Femur (tissue), 1 donor: ENCODE data around the gene MACROH2A1.

Experiments
- DNase-seq: peaks from one replicate; pipeline ENCODE4 v3.0.0-alpha.2; 2017

The MACROH2A1 gene

GRCh38 chr5:135435467-135436330 is 36.7 kb upstream of the MACROH2A1 start:
- peak; percentile 25 for DNase-seq

DNA sequence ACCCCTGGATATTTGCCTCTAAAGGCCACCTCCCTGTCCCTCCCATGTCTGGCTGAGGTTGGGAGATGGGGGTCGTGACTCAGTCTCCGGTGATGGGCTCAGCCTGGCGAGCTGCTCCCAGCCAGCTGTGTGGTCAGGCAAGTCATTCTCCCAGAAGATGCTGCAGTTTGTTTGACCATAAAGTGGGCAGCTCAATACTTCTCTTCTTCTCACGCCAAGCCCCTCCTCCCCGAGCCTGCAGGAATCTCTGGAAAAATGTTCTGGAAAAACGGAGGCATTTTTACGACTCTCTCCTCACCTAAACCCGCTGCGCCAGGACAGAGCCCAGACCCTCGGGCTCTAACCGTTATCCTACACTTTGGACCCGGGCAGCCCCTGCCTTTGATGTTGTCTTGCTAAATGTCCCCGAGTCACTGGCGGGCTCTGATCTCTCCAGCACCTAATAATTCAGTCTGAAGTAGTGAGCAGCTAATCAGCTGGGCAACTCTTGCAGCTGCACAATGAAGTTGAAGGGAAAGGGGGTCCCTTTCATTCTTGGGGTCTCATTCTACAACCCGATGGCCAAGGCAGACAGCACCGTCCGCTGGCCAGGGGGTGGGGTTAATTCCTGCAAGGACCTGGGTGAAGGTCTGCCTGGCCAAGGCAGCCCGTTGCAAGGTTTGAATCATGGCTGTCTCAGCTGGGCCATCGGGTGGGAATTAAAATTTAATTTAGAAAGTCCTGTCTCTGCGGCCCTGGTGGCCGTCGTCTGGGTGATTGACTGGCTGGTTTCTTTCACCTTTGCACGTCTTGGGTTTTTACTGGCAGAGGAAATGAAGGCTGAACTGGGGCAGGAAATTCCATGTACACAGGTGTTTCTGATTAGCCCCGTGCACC is 35.8 kb upstream of the MACROH2A1 start:
- peak; percentile 30 for DNase-seq

GRCh38 chr5:135433681-135434426 is 34.8 kb upstream of the MACROH2A1 start:
- peak; percentile 45 for DNase-seq

DNA sequence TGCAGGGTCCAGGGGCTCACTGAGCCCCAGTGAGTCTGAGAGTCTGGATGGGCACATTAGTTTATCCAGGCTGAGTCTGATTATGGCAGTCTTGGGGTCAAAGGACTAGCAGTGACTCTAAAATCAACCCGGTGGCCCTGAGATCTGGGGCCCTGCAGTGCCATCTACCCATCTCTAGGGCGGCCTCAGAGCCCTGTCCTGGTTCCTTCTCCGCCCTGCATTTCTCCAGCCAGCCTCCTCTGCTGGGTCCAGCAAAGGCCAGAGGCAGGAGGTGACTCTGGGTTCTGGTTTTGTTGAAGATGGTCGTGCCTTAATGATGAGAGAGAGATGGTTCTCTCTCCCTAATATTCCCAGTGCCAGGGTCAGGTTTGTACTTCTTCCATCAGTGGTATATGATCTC is 33.1 kb upstream of the MACROH2A1 start:
- DNase-seq = no peak

- DNase-seq = no peak
Observed at GRCh38 chr5:135430135-135430437, 31.1 kb upstream of the MACROH2A1 start.

DNA sequence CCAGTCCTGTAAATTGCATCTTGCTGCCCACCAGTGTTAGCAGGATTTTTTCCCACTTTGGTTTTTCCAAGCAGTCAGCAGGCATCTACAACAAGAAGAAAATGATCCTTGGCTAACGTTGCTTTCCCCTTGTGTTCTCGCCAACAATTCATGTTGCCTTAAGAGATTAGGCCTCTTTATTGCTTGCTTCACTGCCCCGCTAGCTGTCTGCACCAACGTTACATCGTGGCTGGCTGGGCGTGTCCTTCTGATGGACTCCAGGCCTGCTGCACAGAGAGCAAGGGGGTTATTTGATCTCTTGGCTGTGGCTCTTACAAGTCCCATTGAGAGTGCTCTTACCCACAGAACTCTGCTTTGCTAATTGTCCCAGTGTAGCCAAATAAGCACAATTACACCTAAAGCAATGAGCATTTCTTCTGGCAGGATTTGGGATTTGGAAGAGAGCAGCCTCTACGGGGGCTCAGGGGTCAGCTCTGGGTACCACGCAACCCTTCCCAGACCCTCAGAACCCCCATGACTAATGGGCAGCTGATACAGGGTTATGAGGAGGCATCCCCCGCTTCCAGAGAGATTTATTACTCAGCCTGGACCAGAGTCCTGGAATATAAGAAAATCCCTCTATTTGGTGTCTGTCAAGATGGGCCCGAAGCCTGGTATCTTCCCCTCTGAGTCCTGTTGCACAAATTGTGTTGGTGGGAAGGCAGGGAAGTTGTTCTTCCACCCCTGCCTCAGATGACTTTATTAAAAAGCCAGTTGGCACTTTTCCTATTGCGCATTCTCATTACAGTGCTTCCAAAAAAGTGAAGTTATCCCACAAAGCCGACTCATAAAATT is 30.5 kb upstream of the MACROH2A1 start:
- peak; percentile 81 for DNase-seq

DNA sequence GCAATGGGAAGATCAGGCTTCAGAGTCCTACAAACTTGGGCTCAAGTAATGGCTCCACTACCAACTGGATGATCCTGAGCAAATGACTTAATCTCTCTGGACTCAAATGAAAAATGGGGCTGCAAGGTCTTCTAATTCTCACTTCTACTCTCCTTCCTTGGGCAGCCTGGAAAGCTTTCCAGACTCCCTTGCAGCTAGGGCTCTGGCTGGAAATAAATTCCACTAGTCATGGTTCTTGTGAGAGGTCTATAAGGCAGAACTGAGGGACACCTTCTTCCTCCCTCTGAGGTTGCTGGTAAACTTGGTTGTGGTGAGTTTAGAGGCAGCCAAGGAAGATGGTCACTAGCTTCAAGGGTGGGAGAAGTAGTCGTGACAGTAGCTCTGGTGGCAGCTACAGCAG is 29.6 kb upstream of the MACROH2A1 start:
- DNase-seq = no peak

DNA sequence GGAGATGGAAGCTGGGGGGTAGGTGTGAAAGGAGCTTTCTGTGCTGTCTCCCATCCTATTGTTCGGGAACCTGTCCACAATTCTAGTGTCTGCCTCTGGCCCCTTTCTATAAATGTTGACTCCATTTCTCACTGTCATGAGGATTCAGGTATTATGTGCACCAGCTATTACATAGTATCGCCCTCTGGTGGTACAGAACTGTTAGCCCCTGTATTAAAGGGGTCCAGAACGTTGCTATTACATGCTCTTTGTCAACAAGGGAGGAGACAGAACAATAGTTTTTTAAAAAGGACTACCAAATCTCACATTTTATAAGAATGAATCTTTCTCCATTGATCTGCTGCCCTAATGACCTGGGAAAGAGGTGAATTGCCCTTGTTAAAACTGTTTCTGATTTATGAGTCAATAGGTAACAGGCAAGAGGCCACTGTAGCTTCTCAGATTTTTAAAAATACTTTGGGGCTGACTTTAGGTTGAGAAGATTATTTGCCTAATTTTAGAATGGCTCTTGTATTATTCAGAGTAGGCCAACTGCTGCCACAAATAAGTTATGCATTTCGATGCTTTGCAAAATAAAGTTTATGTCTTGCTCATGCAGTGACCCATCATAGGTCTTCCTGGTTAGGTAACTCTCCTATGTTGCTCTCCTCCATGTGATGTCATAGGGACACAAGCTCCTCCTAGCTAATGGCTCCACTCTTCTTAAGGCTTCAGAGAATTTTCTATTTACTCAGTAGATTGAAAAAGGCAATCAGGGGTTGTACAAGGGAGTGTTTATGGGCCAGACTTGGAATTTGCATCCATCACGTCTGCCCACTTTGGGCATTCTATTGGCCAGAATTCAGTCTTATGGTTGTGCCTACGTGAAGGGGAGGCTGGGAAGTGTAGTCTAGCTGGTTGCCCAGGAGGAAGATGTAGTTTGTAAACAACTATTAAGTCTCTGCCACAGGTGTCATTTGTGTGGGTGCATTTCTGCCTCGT is 27.4 kb upstream of the MACROH2A1 start:
- no peak for DNase-seq

DNA sequence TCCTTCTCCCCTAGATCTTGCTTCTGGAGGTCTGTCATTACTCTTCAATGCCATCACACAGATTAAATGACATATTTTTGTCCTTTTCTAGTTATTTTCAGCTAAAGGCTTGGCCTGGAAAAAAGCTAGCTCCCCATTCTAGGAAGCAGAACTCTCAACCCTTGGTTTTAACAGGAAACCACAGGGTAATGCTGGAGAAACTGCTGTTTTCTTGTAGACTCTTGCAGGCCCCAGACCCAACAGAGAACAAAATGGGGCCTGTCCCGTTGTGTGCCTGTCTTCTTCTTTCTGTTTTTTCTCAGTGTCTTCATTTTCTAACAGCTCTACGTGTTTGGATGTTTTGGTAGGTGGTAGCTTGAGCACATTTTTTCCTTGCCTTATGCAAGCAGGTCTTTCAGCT is 26.6 kb upstream of the MACROH2A1 start:
- no peak for DNase-seq

DNA sequence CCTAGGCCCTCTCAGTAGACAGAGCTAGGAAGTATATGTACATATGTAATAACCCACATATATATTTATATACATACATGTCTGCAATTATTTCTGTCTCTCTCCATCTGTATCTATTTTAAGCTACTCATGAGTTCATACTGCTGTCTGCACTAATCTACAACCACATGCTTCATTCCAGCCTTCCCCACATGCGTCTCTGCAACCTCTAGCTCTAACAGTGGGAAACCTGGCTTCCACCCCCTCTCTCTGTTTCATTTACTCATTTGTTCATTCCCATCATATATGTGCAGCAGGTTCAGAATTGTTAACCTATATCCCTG is 24.8 kb upstream of the MACROH2A1 start:
- no peak for DNase-seq

DNA sequence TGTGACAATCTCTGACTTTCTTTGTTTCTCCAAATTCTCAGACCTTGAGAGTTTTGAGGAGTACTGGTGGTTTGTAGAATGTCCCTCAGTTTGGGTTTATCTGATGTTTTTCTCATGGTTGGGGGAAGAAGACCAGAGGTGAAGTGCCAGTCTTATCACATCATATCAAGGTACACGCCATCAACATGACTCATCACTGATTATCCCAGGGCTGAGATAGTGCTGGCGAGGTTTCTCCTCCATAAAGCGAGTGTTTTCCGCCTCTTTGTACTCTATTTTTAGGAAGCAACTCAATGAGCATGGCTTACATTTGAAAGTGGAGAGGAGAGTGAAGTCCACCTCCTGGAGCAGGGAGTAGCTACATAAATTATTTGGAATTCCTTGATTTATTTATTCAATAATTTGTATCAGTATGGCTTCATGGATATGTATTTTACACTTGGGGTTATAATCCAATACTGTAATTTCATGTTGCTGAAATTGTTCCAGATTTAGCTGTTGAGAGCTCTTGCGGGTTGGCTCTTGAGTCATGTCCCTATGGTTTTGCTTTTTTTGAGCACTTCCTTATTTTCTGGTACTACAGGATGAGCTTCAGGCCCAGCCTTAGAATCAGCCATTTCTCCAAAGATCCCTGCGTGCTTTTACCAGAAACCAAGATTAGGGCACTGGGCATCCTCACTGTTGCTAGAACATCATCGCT is 24.3 kb upstream of the MACROH2A1 start:
- DNase-seq = no peak

DNA sequence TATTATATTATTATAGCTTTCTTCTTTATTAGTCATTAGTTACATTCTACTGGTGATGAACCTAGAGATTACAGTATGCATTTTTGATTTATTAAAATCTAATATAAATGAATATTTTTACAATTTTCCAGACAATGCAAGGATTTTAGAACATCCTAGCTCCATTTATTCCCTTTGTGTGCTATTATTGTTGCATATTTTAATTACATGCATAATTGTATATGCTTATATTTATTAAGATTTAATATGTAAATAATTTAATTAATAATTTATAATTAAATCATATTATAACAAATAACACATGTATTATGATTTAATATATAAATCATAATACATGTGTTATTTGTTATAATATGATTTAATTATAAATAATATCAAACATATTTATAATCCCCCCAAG is 23.4 kb upstream of the MACROH2A1 start:
- DNase-seq = no peak

DNA sequence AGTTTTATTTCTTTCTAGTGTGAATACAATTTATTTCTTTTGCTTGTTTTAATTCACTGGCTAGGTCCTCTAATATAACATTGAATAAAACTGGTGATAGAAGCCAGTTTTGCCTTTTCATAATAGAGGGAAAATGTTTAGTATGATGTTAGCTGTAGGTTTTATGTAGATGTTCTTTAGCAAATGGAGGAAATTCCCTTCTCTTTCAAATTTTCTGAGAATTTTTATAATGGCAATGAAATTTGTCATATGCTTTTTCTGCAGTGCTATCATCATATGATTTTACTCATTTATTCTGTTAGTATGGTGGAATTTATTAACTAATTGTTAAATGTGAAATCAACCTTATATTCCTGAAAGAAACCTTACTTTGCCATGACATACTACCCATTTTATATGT is 18.1 kb upstream of the MACROH2A1 start:
- DNase-seq = no peak

DNA sequence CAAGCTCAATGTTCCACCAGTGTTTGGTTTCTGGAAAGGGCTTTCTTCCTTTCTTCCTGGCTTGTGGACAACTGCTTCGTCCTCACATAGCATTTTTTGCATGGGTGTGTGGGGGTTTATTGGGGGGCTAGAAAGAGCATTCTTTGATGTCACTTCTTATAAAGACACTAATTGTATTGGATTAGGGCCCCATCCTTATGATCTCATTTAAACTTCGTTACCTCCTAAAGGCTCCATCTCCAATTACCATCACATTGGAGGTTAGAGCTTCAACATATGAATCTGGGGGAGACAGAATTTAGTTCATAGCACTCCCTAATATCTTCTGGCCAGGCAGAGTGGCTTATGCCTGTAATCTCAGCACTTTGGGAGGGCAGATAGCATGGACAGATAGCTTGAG is 6.1 kb upstream of the MACROH2A1 start:
- no peak for DNase-seq

DNA sequence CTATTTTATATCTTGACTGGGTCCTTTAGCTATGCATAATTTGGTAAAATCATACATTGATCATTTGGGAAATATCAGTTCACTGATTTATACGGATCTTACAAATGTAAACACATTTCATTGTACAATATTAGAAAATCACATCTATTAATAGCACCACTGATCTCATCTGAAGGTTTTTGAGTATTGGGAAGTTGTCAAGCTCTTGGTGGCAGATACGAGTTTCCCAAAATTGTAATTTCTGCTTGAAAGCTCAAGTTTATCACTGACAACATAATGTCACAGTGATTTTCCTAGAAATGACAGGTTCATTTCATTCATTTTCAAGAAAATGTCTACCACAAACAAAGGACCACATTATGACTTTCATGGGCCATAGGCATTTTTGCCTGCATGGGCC is 3.0 kb upstream of the MACROH2A1 start:
- DNase-seq = no peak

GRCh38 chr5:135400866-135401265 is 1.8 kb upstream of the MACROH2A1 start:
- no peak for DNase-seq

GRCh38 chr5:135399794-135400542 is 937 bp upstream of the MACROH2A1 start:
- peak; percentile 48 for DNase-seq

GRCh38 chr5:135398160-135398854 is 724 bp downstream of the MACROH2A1 start:
- DNase-seq = peak; percentile 56

- no peak for DNase-seq
Observed at GRCh38 chr5:135397084-135397483, 1.9 kb downstream of the MACROH2A1 start.
